GM18511 (cell line): ENCODE measurements around the gene TMEM214.

Source experiments
- ATAC-seq: cut with Tn5 transposase; IDR thresholded peaks from one replicate; pipeline ENCODE4 v1.9.1; 2021; ENCODE audit warnings: mild to moderate bottlenecking, moderate library complexity; ENCODE audit not compliant: unreplicated experiment

TMEM214 gene

DNA sequence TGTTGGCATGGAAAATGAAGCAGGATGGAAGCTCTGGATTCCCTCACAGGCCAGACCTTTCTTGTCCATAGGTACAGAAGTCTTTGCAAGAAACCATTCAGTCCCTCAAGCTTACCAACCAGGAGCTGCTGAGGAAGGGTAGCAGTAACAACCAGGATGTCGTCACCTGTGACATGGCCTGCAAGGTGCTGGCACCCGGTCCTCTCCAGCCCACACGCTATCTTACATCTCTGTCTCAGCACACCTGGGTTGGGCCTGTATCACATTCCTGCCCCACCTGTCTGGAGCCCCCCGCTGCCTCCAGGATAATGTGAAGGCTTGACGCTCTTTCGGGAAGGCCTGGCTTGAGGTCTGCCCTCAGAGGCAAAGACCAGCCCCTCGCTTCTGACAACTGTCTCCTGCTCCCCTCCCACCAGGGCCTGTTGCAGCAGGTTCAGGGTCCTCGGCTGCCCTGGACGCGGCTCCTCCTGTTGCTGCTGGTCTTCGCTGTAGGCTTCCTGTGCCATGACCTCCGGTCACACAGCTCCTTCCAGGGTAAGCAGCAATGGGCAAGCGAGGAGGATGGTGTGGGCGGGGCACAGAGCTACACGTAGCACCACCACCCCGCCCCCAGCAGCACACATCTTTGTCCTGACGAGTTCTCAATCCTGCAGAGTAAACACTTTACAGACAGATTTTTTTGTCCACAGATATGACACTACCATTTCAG is 6.0 kb downstream of the TMEM214 start:
- ATAC-seq, result no peak

DNA sequence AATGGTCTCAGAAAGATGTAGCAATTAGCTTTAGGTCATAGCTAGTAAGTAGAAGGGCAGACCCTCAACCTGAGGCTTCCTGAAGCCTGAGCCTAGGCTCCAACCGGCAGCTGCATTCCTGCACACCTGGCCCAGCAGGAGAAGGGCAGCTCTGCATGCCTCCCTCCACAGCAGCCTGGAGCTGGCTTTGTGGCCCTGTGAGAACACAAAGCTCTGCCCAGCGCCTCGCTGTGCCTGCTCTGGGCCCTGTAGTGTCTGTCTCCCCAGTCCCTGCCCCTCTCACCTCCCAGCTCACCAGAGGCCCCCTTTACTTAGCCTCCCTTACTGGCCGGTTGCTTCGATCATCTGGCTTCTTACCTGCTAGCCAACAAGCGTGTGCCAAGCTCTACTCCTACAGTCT is 6.7 kb downstream of the TMEM214 start:
- ATAC-seq, result no peak

DNA sequence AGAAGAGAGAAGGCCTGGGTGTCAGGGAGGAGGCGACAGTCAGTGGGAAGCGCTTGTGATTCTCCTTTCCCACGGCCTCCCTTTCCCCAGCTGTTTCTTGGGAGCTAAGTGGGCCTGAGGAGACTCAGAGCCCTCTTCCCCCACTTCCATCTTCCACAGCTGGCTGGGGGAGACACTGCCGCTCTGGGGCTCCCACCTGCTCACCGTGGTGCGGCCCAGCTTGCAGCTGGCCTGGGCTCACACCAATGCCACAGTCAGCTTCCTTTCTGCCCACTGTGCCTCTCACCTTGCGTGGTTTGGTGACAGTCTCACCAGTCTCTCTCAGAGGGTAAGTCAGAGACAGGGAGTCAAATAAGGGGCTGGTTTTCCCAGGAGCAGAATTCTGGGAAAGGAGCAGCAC is 7.1 kb downstream of the TMEM214 start:
- ATAC-seq, result no peak

DNA sequence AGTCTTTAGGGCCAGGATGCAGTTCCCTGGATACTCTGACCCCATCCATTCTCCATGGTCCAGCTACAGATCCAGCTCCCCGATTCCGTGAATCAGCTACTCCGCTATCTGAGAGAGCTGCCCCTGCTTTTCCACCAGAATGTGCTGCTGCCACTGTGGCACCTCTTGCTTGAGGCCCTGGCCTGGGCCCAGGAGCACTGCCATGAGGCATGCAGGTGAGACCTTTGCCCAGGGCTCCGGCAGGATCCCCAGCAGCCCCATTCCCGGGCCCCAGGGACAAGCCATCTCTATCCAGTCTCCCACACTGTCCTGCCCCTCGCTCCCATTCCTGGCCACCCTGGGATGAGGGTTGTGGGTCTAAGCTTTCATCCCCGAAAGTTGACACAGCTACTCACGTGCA is 7.5 kb downstream of the TMEM214 start:
- ATAC-seq, result no peak

DNA sequence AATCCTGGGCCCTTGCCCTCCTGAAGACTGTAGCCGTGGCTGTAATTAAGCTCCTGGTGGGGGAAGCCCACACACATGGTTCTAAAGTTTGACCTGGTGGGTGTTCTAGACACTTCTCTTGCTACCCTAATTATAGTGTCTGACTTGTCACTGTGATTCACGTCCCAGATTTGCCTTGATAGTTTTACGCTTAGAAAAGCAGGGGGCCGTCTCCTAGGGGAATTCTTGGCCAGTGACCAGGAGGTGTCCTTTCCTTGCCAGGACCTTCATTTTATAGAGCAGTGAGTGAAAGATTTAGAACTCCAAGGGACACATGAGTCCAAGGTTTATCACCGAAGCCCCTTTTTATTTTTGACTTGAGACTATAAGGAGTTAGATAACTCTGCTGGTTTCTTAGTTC is 9.0 kb downstream of the TMEM214 start:
- peak; percentile 31 for ATAC-seq

DNA sequence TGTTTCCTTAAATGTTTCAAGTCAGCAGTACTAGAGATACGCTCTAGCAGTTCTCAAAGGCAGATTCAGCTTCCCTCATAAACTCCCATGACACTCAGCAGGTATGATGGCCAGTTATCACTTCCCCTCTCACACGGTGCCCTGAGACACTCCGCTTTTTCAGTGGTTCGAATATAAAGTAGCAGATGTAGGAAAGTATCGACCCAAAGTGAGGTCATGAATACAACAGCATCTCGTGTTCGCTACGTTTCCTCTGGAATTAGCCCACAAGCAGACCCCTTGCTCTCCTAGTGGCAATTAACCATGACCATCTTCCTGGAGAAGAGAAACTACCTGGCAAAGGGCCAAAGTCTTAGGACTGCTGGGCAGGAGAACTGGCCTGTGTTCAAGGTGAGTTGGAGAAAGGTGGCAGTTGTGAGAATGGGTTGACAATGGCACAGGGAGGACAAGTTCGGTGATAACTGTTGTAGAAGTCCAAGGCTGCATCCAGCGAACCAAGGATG is 9.4 kb downstream of the TMEM214 start:
- ATAC-seq, result peak; percentile 82

DNA sequence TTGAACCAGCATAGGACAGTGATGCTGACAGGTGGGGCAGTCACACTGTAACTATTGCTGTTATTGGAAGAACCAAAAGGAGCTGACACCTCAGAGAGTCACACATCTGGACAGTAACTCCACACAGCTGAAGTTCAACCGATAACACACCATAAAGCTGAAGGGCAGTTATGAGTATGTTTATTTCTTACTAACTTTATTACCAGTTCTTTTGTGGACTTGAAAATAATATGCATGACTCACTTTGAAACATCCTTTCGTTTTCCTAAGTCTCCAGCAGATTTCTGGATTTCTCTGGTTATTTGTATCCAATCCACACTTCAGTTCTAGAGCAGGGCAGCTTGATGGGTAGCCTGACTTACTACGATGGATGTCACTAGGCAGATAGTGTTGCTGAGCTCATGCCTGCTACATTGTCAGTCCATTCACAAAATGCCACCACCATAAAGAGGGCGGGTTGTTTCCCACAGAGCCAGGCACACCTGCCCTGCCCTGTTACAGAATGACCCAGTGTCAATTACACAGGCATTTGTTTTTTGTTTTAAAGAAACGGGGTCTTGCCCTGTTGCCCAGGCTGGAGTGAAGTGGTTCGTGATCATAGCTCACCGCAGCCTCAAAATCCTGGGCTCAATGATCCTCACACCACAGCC is 10.3 kb downstream of the TMEM214 start:
- no peak for ATAC-seq

DNA sequence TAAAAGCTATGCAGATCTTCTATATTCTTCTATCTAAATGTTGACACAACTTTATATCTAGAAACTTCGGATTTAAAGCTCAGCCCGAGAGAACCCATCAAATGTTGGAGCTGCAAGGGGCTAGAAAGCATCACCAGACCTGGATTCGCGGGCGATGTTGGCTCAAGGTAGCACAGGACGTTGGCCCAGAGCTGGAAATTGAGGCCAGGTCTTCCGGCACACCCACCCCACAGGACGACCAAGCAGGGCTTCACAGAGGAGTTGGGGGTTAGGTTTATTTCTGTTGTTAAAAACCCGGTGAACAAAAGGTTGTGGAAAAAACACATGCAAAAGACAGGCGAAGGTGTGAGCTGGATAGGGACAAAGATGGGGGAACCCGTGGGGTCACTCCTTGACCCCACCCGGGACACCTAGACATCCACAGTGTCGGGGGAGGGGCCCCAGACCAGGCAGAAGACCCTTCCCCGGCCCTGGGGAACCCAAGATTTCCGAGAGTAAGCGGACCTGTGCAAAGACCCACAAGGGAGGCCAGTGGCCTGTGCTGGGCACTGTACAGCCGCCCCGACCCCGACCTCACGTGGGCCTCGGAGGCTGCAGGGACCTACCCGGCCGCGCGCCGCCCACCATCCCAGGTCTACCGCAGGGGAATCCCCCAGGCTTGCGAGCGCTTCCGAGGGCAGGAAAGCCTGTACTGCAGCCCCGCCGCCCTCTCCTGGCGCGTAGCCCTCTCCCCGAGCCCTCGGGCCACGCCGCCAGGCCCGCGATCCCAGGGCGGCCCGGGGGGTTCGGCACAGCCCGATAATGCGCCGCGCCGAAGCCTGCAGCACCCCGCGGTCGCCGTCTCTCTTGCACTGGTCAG is 16.9 kb downstream of the TMEM214 start:
- peak; percentile 28 for ATAC-seq

DNA sequence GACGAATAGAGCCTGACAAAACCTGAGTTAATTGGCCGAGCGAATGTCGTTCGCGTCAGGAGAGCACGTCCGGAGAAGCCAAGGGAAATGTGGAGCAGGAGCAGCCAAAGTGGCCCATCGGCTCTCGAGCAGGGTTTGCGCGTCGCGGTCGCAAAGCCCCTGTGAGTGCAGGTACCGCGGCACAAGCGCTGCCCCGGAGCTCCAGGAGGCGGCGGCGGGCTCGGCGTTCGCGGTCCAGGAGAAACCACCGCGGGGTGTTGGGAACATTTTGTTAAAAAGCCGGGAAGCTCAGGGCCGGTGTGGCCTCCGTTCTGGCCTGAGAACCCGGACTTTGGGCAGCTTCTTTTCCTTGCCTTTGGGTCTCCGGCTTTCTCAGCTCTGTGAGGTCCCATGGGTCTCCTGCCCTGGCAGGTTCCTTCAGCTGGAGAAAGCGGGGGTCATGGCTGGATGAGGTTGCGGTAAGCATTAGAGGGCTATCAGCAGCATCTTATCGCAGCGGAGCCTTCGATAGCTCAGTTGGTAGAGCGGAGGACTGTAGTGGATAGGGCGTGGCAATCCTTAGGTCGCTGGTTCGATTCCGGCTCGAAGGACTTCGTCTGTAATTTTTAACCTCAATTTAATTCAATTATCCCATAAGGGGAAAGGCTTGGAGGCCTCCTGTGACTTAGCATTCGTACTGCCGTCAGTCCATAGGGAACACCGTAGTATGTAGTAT is 17.7 kb downstream of the TMEM214 start:
- ATAC-seq, result peak; percentile 64

DNA sequence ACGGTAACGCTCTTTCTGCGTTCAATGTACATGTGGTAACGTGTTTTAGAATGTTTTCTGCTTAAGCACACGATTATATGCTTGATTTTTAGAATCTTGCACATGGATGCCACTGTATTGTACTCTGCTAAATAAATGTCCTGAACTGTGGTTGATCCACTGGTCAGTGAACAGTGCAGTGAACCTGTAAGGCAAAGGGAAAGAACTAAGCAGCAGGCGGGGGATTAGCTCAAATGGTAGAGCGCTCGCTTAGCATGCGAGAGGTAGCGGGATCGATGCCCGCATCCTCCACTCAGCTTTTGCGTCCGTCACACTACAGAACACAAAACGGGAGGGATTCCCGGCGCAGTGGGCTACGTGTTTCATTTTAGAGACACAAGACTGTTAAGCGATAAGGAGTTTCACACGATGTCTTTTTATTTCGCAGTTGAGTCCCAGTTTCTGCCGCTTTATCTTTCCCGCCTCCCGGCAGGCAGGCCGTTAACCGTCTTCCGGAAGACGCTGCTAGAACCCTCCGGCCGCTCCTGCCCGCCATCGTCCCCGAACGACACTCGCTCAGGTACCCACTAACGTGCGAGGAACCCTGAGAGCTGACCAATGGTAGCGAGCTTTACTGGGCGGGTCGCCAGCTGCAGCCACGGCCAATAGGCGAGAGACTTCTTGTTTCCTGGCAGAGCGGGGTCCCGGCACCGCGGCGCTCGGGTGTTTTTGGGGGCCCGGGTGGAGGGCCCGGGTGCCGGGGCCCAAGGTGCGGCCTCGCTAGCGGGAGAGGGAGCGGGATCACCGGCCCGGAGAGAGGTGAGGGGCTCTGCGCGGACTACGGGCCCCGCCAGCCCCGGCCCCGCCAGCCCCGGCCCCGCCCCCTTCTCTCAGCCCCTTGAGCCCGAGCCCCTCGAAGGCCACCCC is 18.5 kb downstream of the TMEM214 start, which contains the start of gene AGBL5:
TSS of gene AGBL5 (plus strand) at position 673 of the 906 bp plus-strand sequence. CDS start 1,291 bp downstream, outside the sequence.
- ATAC-seq, result peak; percentile 73

DNA sequence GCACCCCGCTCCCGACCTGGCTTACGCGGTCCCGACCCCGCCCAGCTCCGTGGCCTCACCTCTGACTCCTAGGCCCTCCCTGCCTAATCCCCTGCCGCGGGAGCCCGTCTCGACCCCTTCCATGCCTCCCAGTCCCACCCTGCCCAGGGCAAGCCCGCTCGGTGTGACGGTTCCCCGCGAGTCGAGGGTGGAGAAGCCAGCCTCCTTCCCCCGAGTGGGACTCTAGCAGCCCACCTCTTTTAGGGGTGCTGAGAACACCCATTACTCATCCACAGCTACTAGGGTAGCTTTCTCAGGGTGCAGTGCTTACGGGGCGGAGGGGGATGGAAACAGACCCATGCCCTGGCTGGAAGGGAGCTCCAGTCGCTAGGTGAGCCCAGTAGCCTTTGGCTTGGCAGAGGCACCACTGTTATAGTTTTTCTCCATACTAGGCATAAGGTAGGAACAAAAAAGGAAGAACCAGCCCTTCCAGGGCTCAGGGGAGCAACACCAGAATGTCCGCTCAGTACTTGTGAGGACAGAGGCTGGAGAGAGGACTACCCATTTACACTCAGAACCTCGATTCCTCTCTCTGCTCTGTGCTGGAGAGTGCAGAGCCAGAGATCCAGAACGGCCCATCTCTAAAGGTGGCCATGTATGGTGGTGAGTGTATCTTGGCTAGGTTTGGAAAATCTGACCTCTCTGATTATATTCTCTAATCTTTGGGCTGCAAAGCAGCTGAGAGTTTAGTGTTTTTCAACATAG is 19.3 kb downstream of the TMEM214 start:
- ATAC-seq, result no peak

DNA sequence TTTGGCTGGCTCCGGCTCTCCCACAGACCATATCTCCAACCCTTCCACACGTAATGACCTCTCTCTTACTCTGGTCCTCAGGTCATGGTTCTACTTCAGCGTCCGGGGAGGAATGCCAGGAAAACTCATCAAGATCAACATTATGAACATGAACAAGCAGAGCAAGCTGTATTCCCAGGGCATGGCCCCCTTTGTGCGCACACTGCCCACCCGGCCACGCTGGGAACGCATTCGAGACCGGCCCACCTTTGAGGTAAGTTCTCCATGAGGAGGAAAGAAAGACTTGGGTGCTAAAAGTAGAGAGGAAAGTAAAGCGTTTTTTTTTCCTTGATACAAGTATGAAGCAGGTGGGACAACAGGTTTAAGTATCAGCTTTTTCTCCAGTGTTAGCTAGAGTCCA is 20.6 kb downstream of the TMEM214 start:
- no peak for ATAC-seq

DNA sequence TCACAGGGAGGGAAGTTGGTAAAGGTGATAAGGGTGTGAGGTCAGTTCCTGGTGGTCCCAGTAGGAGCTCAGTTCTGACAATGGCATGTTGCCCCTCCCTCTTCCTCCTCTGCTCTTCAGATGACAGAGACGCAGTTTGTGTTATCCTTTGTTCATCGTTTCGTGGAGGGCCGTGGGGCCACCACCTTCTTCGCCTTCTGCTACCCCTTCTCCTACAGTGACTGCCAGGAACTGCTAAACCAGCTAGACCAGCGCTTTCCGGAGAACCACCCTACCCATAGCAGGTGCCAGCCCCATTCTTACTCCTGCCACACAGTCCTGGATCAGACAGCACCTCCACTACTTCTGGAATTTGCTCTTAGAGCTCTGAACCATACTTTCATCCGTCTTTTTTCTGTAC is 21.0 kb downstream of the TMEM214 start:
- no peak for ATAC-seq

DNA sequence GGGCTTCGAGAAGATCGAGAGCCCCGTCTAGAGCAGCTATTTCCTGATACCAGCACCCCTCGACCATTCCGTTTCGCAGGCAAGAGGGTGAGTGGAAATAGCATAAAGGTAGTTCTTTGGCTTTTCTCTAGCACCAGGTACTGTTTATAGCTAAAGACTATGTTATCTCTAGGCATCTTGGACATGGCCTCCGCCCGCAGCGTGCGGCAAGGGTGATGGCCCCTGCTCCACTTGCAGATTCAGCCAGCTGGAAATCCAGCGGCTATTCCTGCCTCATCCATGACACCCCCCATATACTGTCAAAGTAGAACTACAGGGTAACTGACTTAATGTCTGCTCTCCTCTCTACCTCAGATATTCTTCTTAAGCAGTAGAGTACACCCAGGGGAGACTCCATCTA is 22.0 kb downstream of the TMEM214 start:
- ATAC-seq, result no peak

DNA sequence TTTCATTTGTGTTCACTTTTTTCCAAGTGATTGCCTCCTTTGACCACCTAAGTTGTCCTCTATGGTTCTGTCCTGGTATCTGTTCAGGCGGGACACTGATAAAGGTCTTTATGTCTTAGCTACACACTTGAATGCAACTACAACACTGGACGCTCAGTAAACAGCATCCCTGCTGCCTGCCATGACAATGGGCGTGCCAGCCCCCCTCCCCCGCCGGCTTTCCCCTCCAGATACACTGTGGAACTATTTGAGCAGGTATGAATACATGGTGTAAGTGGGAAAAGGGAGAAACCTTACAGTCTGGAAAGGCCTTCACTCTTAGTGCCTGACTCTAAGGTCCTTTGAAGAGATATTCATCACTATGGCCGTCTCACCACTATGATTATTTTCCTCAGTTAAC is 24.4 kb downstream of the TMEM214 start:
- ATAC-seq, result no peak

DNA sequence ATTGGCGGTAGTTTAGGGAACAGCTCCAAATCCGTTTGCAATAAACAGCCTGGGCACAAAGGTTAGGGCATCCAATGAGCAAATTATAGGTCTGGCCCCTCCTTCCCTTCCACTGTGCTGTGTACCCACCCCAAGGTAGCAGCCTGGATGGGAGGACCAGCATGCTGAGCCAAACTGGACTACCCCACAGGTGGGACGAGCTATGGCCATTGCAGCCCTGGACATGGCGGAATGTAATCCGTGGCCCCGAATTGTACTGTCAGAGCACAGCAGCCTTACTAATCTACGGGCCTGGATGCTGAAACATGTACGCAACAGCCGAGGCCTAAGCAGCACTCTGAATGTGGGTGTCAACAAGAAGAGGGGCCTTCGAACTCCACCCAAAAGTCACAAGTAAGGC is 25.4 kb downstream of the TMEM214 start:
- ATAC-seq, result no peak

DNA sequence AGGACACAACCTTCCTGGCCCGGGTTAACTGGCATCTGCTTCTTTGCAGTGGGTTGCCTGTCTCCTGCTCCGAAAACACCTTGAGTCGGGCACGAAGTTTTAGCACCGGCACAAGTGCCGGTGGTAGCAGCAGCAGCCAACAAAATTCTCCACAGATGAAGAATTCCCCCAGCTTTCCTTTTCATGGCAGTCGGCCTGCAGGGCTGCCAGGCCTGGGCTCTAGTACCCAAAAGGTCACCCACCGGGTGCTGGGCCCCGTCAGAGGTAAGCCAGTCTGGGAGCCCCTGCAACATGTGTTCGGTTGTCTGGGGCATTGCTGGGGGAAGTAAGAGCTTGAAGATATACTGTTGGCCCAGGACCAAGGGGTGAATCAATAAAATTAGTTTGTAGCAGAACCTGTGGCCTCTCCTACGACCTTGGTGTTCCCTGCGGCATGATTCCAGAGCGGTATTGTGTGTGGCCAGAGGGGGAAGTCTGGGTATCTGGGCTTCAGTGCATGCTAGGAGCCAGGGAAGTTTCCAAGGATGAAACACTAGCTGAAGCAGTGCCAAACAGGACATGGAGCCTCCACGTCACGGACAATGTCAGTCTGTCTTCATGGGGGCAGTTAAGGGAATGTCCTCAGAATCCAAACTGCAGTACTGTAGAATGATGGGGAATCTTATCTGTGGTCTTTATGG is 26.5 kb downstream of the TMEM214 start:
- ATAC-seq, result no peak

DNA sequence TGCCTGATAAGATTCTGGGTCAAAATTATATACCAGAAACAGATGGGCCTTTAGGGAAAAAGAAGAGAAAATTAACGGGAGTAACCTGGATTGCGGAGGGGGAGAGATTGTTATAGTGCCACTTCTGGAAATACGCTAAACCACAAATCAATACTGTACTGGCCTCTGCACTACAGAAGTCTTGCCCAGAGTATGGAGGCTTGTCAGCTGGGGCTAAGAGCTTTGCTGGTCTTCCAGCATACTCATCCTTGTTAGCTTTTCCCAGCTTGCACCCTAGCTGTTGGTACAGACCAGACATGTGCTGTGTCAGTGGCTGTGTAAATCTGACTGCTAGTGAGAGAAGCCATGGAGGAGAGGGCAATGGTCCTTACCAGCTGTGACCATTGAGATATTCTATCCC is 27.6 kb downstream of the TMEM214 start:
- no peak for ATAC-seq

DNA sequence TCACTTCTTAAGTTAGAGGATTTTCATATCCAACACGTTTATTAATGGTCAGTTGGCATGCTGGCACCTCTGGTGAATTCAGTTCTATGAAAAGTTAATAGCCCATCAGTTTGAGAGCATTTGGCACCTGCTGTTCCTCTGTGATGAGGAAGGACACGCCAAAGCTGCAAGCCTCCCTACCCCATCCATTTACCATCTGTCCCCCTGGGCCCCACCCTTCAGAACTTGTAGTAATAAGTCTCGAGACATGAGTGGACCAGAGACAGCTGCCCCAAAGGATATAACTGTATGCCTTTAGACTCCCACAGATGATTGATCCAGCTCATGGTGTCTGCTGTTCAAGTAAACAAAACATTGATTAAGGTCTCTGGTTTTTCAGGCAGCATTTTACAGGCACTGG is 32.4 kb downstream of the TMEM214 start:
- ATAC-seq, result no peak
